IMR-90 (cell line): Measurements from ENCODE around the gene HDAC8. TPM values are rescaled to one million over a fixed set of nuclear protein-coding genes. Genes with fewer than 3 reads are reported as not detected.

ENCODE experiments used
- ATAC-seq: fragments of 200-7000 bp; cut with Tn5 transposase; 2 replicates; pipeline ENCODE4 v1.9.1; 2020; ENCODE audit warnings: low read depth, mild to moderate bottlenecking, moderate library complexity
- BruUV-seq: library from RNA; stranded (reverse); fragments of 400-500 nt; replicated peaks from 2 replicates; lab custom pipeline; 2021; lab: Mats Ljungman, UMichigan
- CTCF ChIA-PET: fragments of 300-600 bp; formaldehyde crosslinking; extraction: SDS; loops from one replicate; lab custom pipeline; 2021; ENCODE audit warnings: antibody characterized with exemption; lab: Yijun Ruan, JAX
- POLR2A ChIA-PET: fragments of 300-600 bp; sonication (Branson Sonifier 250); formaldehyde crosslinking; loops from one replicate; lab custom pipeline; 2022; ENCODE audit warnings: antibody characterized with exemption; ENCODE audit not compliant: unreplicated experiment; lab: Charles Lee
- DNase-seq: peaks from one replicate; pipeline ENCODE4 v3.0.0; 2013
- H2AFZ ChIP-seq: replicated peaks from 2 replicates; pipeline ENCODE3; 2013; ENCODE audit warnings: low read length, mild to moderate bottlenecking; ENCODE audit not compliant: poor library complexity
- H2AK5ac ChIP-seq: 2 replicates; pipeline ENCODE4 v1.6.1; 2013; ENCODE audit warnings: low read depth, low read length, inconsistent platforms
- H2AK9ac ChIP-seq: replicated peaks from 2 replicates; pipeline ENCODE3; 2013; ENCODE audit warnings: mild to moderate bottlenecking, low read depth, low read length, moderate library complexity; ENCODE audit not compliant: poor library complexity
- H2BK120ac ChIP-seq: 2 replicates; pipeline ENCODE4 v1.6.1; 2013; ENCODE audit warnings: low read depth, low read length, inconsistent platforms
- H2BK15ac ChIP-seq: 3 replicates; pipeline ENCODE4 v1.6.1; 2013; ENCODE audit warnings: low read depth, low read length, inconsistent platforms
- H2BK20ac ChIP-seq: 2 replicates; pipeline ENCODE4 v1.6.1; 2013; ENCODE audit warnings: low read depth, mild to moderate bottlenecking, inconsistent platforms, low read length, moderate library complexity
- H2BK5ac ChIP-seq: 2 replicates; pipeline ENCODE4 v1.6.1; 2013; ENCODE audit warnings: mild to moderate bottlenecking, low read depth, low read length, inconsistent platforms; ENCODE audit not compliant: poor library complexity, severe bottlenecking
- H3K14ac ChIP-seq: replicated peaks from 2 replicates; pipeline ENCODE4 v1.6.1; 2013; ENCODE audit warnings: low read depth, low read length, inconsistent platforms
- H3K18ac ChIP-seq: 2 replicates; pipeline ENCODE4 v1.6.1; 2013; ENCODE audit warnings: low read depth, low read length, control low read depth
- H3K23ac ChIP-seq: 2 replicates; pipeline ENCODE4 v1.6.1; 2013; ENCODE audit warnings: low read depth, low read length, inconsistent platforms
- H3K27ac ChIP-seq: 2 replicates; pipeline ENCODE4 v1.5.1; 2013; ENCODE audit warnings: mild to moderate bottlenecking, control low read depth, low read length; ENCODE audit not compliant: insufficient read depth
- H3K27me3 ChIP-seq: 2 replicates; pipeline ENCODE4 v1.6.1; 2013; ENCODE audit warnings: low read length; ENCODE audit not compliant: control insufficient read depth, insufficient read depth
- H3K36me3 ChIP-seq: 2 replicates; pipeline ENCODE4 v1.6.1; 2013; ENCODE audit warnings: low read length, mixed read lengths; ENCODE audit not compliant: control insufficient read depth, insufficient read depth
- H3K4ac ChIP-seq: 2 replicates; pipeline ENCODE4 v1.6.1; 2013; ENCODE audit warnings: low read depth, low read length, inconsistent platforms
- H3K4me1 ChIP-seq: 2 replicates; pipeline ENCODE4 v1.6.1; 2013; ENCODE audit warnings: low read length, mixed read lengths; ENCODE audit not compliant: control insufficient read depth, insufficient read depth
- H3K4me2 ChIP-seq: 2 replicates; pipeline ENCODE4 v1.6.1; 2013; ENCODE audit warnings: low read depth, mild to moderate bottlenecking, control low read depth, low read length, moderate library complexity
- H3K4me3 ChIP-seq: 2 replicates; pipeline ENCODE4 v1.5.1; 2013; ENCODE audit warnings: low read depth, mild to moderate bottlenecking, control low read depth, low read length, moderate library complexity; ENCODE audit not compliant: insufficient read depth
- H3K56ac ChIP-seq: 2 replicates; pipeline ENCODE4 v1.6.1; 2013; ENCODE audit warnings: low read length, inconsistent platforms; ENCODE audit not compliant: insufficient read depth; ENCODE audit errors: extremely low read depth
- H3K79me1 ChIP-seq, 2 experiments: 2 replicates each; pipeline ENCODE4 v1.6.1; 2013; ENCODE audit warnings: low read length in 2 of 2, inconsistent platforms in 1 of 2, low read depth in 1 of 2
- H3K9ac ChIP-seq: 2 replicates; pipeline ENCODE4 v1.6.1; 2013; ENCODE audit warnings: low read depth, low read length, control low read depth
- H3K9me1 ChIP-seq: 2 replicates; pipeline ENCODE4 v1.6.1; 2013; ENCODE audit warnings: low read length, inconsistent platforms; ENCODE audit not compliant: insufficient read depth
- H3K9me3 ChIP-seq: 2 replicates; pipeline ENCODE4 v1.6.1; 2013; ENCODE audit warnings: low read length; ENCODE audit not compliant: control insufficient read depth, insufficient read depth
- H4K20me1 ChIP-seq: 2 replicates; pipeline ENCODE4 v1.6.1; 2013; ENCODE audit warnings: low read length, inconsistent platforms; ENCODE audit not compliant: insufficient read depth
- H4K5ac ChIP-seq: 2 replicates; pipeline ENCODE4 v1.6.1; 2013; ENCODE audit warnings: mild to moderate bottlenecking, low read depth, low read length, control low read depth
- H4K8ac ChIP-seq, 2 experiments: 2 replicates each; pipeline ENCODE4 v1.6.1; 2013; ENCODE audit warnings: low read depth in 2 of 2, low read length in 2 of 2, control low read depth in 1 of 2, inconsistent platforms in 1 of 2
- H4K91ac ChIP-seq: 2 replicates; pipeline ENCODE4 v1.6.1; 2013; ENCODE audit warnings: low read depth, low read length, inconsistent platforms; ENCODE audit not compliant: insufficient read depth
- BHLHE40 ChIP-seq: fragments of 150-350 bp; IDR thresholded peaks from 2 replicates; pipeline ENCODE4 v1.6.1; 2016; ENCODE audit warnings: mild to moderate bottlenecking, low read depth, low read length
- CEBPB ChIP-seq: IDR thresholded peaks from 2 replicates; pipeline ENCODE4 v1.6.1; 2012; ENCODE audit warnings: low read depth, low read length, improper control_type of control experiment
- CHD1 ChIP-seq: IDR thresholded peaks from 2 replicates; pipeline ENCODE4 v1.6.1; 2012; ENCODE audit warnings: low read depth, low read length, improper control_type of control experiment
- FOS ChIP-seq: fragments of 150-350 bp; IDR thresholded peaks from 2 replicates; pipeline ENCODE4 v1.6.1; 2016; ENCODE audit warnings: low read depth, low read length
- MAFK ChIP-seq: IDR thresholded peaks from 2 replicates; pipeline ENCODE4 v1.6.1; 2012; ENCODE audit warnings: low read depth, low read length, improper control_type of control experiment
- MAZ ChIP-seq: IDR thresholded peaks from 2 replicates; pipeline ENCODE4 v1.6.1; 2012; ENCODE audit warnings: low read depth, mild to moderate bottlenecking, low read length, improper control_type of control experiment, moderate library complexity, borderline replicate concordance
- MXI1 ChIP-seq: IDR thresholded peaks from 2 replicates; pipeline ENCODE4 v1.6.1; 2012; ENCODE audit warnings: low read depth, mild to moderate bottlenecking, low read length, moderate library complexity, borderline replicate concordance
- NFE2L2 ChIP-seq: fragments of 150-350 bp; IDR thresholded peaks from 2 replicates; pipeline ENCODE4 v1.6.1; 2016; ENCODE audit warnings: low read depth, mild to moderate bottlenecking, low read length
- POLR2A ChIP-seq: IDR thresholded peaks from 2 replicates; pipeline ENCODE4 v1.6.1; 2012; ENCODE audit warnings: mild to moderate bottlenecking, low read depth, low read length
- RAD21 ChIP-seq: IDR thresholded peaks from 2 replicates; pipeline ENCODE4 v1.6.1; 2012; ENCODE audit warnings: low read length, improper control_type of control experiment
- RCOR1 ChIP-seq: IDR thresholded peaks from 2 replicates; pipeline ENCODE4 v1.6.1; 2012; ENCODE audit warnings: mild to moderate bottlenecking, low read length, improper control_type of control experiment; ENCODE audit not compliant: insufficient replicate concordance
- RFX5 ChIP-seq: IDR thresholded peaks from 2 replicates; pipeline ENCODE4 v1.8.0; 2012; ENCODE audit warnings: low read depth, mild to moderate bottlenecking, low read length, moderate library complexity
- SMC3 ChIP-seq: fragments of 150-350 bp; IDR thresholded peaks from 2 replicates; pipeline ENCODE4 v1.6.1; 2016; ENCODE audit warnings: low read depth, mild to moderate bottlenecking, antibody characterized with exemption, low read length, moderate library complexity
- WGBS, 2 experiments: methylation state at CpG; one replicate each; pipeline versions ENCODE4 v1.1.5 to v1.1.7; 2013; ENCODE audit warnings: missing lambda C conversion rate in 2 of 2; ENCODE audit not compliant: insufficient read length in 1 of 2; ENCODE audit errors: extremely low coverage in 2 of 2; 5-methylcytosine and 5-hydroxymethylcytosine counted together
- dilution Hi-C: fragments of 300-500 bp; cut with HindIII; formaldehyde crosslinking; loops from one replicate; pipeline ENCODE4 v1.14.3; 2018; ENCODE audit warnings: low sequenced_read_pairs; ENCODE audit not compliant: unreplicated experiment
- in situ Hi-C: fragments of 300-500 bp; cut with MboI; formaldehyde crosslinking; loops from 3 replicates; pipeline ENCODE4 v1.14.3; 2019; ENCODE audit warnings: low sequenced_read_pairs, inconsistent platforms, mixed read lengths
- intact Hi-C: fragments of 100-400 bp; cut with micrococcal nuclease; formaldehyde crosslinking; loops from 2 replicates; pipeline ENCODE4 v1.10.0; 2022
- polyA plus RNA-seq, 3 experiments: library from polyadenylated mRNA; depleted of rRNA; stranded (reverse); fragments of >200 nt; gene quantifications; 2 replicates each; pipeline ENCODE4 v1.2.3, GENCODE V29; 2012; ENCODE audit warnings: low replicate concordance in 1 of 3
- total RNA-seq: library from RNA; depleted of rRNA; stranded (reverse); fragments of >200 nt; gene quantifications from 2 replicates; pipeline ENCODE4 v1.2.3, GENCODE V29; 2012
- TF ChIP-seq, protein P1 (sequence below): fragments of 150-350 bp; IDR thresholded peaks from 2 replicates; pipeline ENCODE4 v1.6.1; 2017; ENCODE audit warnings: mild to moderate bottlenecking, antibody characterized with exemption, low read length, low read depth
- TF ChIP-seq, protein P2 (sequence below): conservative IDR thresholded peaks from 2 replicates; pipeline ENCODE4 v1.5.1; 2012; ENCODE audit warnings: mild to moderate bottlenecking, low read depth, low read length, improper control_type of control experiment
- TF ChIP-seq, protein P3 (sequence below): fragments of 150-350 bp; IDR thresholded peaks from 2 replicates; pipeline ENCODE4 v1.6.1; 2016; ENCODE audit warnings: low read depth, mild to moderate bottlenecking, low read length, moderate library complexity, borderline replicate concordance

The HDAC8 gene
- total and polyA plus RNA-seq, 2 of the 4 experiments (the other 2 are of a cell fraction) = 16.1 to 28.5 TPM

DNA sequence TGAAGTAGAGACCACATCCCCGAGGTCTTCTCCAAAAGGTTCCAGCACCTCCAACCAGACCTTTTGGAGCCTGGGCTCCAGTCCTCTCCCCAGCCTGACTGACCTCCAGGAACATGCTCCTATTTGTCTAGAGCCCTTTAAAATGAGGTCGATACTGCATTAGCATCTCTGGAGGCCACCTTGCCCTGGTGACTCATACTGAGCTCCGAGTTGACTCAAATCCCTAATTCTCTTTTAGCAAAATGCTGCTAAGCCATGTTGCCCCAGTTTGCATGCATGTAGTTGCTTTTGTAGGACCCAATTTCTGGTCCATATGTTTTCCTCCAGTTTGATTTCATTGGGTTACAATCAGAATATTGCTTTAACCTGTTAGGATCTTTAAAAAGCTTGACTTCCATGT, 223.5 kb downstream of the HDAC8 start:
- ChIA-PET CTCF (no interaction called here), POLR2A (no interaction called here)
- Histone ChIP-seq H3K4me3 (no peak overlapping the region), H3K4me2 (no peak overlapping the region), H2AK5ac (no peak overlapping the region), H3K4me1 (peaks cover 3% of the 10 kb centered on the region), H4K8ac (no peak overlapping the region), H3K79me1 (no peaks in the 10 kb centered on the region), H3K23ac (no peak overlapping the region), H3K56ac (no peak overlapping the region), H3K4ac (no peak overlapping the region), H3K27ac (no peak overlapping the region), H4K5ac (no peak overlapping the region), H3K14ac (no peak overlapping the region), H2AFZ (no peak overlapping the region), H2BK15ac (no peak overlapping the region), H3K27me3 (peaks cover 12% of the 10 kb centered on the region), H2BK120ac (no peak overlapping the region), H3K9me1 (peaks cover 2% of the 10 kb centered on the region; the same call in 1 of the 2 replicates), H4K91ac (no peak overlapping the region), H2AK9ac (no peak overlapping the region), H2BK5ac (no peak overlapping the region), H3K9ac (no peak overlapping the region), H3K36me3 (peaks cover 3% of the 10 kb centered on the region), H2BK20ac (no peak overlapping the region), H4K20me1 (no peaks in the 10 kb centered on the region), H3K9me3 (no peaks in the 10 kb centered on the region), H3K18ac (no peak overlapping the region)
- dilution Hi-C loops (no loop called here), intact Hi-C loops (no loop called here), in situ Hi-C loops (no loop called here)
- TF ChIP-seq NFE2L2 (no peak), FOS (no peak), POLR2A (no peak), RAD21 (no peak), RFX5 (no peak), CHD1 (no peak), RCOR1 (no peak), SMC3 (no peak), MAZ (no peak), BHLHE40 (no peak), MAFK (no peak), MXI1 (no peak), CEBPB (no peak)
- TF ChIP-seq, protein P1, sequence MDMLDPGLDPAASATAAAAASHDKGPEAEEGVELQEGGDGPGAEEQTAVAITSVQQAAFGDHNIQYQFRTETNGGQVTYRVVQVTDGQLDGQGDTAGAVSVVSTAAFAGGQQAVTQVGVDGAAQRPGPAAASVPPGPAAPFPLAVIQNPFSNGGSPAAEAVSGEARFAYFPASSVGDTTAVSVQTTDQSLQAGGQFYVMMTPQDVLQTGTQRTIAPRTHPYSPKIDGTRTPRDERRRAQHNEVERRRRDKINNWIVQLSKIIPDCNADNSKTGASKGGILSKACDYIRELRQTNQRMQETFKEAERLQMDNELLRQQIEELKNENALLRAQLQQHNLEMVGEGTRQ = no peak
- TF ChIP-seq, protein P2, sequence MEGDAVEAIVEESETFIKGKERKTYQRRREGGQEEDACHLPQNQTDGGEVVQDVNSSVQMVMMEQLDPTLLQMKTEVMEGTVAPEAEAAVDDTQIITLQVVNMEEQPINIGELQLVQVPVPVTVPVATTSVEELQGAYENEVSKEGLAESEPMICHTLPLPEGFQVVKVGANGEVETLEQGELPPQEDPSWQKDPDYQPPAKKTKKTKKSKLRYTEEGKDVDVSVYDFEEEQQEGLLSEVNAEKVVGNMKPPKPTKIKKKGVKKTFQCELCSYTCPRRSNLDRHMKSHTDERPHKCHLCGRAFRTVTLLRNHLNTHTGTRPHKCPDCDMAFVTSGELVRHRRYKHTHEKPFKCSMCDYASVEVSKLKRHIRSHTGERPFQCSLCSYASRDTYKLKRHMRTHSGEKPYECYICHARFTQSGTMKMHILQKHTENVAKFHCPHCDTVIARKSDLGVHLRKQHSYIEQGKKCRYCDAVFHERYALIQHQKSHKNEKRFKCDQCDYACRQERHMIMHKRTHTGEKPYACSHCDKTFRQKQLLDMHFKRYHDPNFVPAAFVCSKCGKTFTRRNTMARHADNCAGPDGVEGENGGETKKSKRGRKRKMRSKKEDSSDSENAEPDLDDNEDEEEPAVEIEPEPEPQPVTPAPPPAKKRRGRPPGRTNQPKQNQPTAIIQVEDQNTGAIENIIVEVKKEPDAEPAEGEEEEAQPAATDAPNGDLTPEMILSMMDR = no peak
- TF ChIP-seq, protein P3, sequence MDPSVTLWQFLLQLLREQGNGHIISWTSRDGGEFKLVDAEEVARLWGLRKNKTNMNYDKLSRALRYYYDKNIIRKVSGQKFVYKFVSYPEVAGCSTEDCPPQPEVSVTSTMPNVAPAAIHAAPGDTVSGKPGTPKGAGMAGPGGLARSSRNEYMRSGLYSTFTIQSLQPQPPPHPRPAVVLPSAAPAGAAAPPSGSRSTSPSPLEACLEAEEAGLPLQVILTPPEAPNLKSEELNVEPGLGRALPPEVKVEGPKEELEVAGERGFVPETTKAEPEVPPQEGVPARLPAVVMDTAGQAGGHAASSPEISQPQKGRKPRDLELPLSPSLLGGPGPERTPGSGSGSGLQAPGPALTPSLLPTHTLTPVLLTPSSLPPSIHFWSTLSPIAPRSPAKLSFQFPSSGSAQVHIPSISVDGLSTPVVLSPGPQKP = no peak
- ATAC-seq (no peak), DNase-seq (no peak)
- 60% methylated on average over 1 of the region's 3 CpGs; no CpG with 5 or more reads in 1 of the 2 experiments for WGBS, 2 experiments
- no TSS peak for BruUV-seq
